GM18951 (cell line): ENCODE data around the gene NUP93.

Source experiments
- POLR2A ChIP-seq: IDR thresholded peaks from 4 replicates; pipeline ENCODE4 v1.6.1; 2011; ENCODE audit warnings: mild to moderate bottlenecking; ENCODE audit not compliant: insufficient read length, insufficient read depth; ENCODE audit errors: extremely low read depth
- in situ Hi-C: fragments of 300-500 bp; cut with MboI; formaldehyde crosslinking; loops from one replicate; pipeline ENCODE4 v1.12.0; 2022; ENCODE audit warnings: low sequenced_read_pairs, mixed read lengths, inconsistent platforms; ENCODE audit not compliant: unreplicated experiment

NUP93 gene

DNA sequence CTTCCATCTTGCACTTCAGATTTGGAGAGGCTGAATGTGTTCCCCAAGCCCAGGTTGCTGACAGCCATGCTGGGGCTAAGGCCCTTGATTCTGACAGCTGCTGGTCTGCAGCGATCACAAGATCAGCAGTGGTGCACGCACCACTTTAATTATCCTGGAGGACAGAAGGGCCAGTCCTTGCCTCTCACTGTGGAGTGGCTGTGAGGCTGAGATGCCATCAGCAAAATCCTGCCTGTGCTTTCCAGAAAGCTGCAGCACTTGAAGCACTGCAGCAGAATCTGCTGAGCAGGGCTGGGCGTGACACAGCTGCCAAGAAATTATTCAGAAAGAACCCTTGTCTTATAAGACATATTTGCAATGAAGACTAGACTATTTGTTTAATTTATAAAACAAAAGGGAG lies 37.1 kb downstream of the NUP93 start:
- no peak for TF ChIP-seq POLR2A
- in situ Hi-C loops = no loop called here

DNA sequence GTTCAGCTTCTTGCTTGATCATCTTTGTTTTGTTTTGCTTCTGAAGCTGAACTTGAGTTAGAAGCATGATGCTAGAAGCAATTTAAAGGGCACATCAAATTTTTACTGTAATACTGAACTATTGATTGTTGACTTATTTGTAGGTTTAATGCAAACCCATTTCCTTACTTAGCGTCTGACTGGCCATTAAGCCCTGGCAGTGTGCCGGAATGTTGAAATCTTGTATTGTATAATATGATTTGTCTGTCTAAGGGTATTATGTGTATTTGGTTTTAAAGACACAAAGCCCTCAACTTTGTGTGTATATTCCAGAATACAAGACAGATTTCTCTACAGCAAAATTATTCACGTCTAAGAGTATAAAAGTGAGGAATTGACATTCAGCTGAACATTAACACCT lies 39.7 kb downstream of the NUP93 start:
- TF ChIP-seq POLR2A = no peak
- in situ Hi-C loops = no loop called here

DNA sequence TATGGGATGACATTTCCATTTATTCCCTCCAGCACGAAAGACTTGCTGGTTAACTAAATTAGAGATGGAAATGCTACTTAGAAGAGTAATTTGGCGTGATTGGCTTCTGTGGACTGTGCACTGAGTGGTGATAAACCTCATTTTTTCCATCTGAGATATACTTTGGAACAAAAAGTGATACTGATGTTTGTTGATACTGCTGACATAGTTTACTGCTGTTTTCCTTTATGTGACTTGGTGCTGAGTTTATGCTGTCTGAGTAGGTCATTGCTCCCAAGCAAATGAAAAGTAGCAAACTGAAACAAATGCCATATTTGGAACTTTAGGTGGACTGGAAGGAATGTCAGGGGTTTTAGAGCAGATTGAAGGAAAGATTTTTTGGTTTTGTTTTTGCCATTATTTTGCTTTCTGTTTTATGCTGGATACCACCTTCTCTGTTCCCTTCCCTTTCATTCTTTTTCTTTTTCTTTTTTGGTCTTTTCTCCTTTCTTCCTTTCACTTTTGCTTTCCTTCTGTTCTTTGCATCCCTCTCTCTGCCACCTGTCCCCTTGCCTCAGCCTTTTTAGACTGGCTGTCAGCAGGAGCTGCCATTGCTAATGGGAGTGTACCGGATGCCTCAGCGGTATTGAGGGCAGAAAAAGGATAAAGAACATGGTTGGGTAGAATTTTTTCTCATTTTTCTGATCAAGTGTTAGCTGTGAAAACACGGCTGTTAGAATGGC lies 41.8 kb downstream of the NUP93 start:
- in situ Hi-C loops = no loop called here

DNA sequence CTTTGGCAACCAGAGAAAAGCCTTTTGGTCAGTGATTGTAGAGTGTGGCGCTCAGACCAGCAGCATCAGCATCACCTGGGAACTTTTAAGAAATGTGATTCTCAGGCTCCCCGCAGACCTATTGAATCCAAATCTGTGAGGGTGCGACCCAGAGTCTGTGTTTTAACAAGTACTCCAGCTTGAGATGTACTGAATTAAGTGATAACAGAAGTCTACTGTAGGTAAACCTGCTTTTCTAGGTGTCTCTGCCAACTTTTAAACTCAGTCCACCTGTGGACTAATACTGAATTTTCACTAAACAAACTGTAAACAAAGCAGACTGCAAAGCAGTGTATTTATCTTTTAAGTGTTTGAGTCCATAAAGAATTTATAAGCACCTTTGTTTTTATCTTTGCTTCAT lies 43.6 kb downstream of the NUP93 start:
- TF ChIP-seq POLR2A = no peak
- in situ Hi-C loops = no loop called here

More for the DNA sequence above, 41.8 kb downstream of the NUP93 start:
- no peak for TF ChIP-seq POLR2A

DNA sequence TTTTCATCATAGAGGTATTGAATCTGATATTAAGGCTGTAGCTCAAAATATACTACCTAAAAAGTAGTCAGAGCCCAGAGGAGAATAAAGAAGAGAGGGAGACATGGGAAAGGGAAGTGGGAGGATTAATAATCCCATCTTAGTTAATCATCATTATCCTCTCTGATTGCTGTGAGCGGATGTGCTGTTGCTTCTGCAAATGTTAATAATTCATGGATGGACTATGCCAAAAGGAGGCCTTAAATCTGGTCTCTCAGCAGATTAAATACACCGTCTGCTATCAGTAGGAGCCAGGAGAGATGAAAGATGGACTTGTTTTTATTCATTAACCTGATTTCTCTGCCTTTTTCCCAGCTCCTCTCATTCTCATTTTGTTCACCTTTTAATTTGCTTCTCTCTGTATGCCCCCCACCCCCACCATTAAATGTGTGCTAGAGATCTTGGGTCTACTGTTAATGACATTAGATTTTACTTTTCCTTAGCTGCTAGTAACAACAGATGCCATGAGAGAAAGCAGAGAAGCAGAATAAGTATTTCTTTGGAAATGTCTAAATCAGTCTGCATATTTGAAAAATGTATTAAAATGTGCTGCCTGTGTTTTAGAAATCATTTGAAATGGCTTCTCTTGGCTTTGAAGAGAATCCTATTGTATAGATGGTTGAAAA lies 44.2 kb downstream of the NUP93 start:
- in situ Hi-C loops = no loop called here

DNA sequence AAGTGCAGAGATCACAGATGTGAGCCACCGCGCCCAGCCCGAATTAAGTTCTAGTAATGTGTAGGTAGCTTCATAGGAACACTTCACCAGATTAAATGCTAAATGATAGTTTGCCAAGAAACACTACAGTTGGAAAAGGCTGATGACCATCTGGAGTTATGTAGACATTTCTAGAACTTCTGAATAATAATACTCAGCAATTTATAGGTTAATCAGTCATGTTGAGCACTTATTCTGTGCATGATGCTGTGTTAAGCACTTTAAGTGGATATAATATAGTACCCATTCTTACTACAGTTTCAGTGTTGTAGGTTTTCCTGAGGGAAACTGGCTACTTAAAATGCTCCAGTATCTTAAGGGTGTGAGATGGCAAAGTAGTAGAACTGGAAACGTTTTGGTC lies 45.2 kb downstream of the NUP93 start:
- TF ChIP-seq POLR2A = no peak
- in situ Hi-C loops = no loop called here

More for the DNA sequence above, 44.2 kb downstream of the NUP93 start:
- TF ChIP-seq POLR2A = no peak

DNA sequence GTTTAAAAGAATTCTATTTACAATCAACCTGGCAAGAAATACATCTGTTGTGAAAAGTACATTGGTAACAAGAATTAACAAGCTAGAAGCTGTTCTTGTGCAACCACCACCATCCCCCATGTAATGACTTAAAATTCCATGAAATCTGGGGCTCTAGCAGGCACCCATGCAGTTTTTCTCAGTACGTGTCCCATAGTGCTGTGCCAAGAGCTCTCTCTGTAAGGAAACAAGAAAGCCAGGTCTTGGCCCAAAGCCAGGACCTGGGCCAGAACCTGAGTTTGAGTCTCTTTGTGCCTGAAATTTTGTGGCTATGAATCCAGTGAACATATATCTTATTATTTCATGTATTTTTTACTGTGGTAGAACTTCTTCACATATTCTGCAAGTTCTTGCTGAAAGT lies 46.6 kb downstream of the NUP93 start:
- TF ChIP-seq POLR2A = no peak
- in situ Hi-C loops = no loop called here

DNA sequence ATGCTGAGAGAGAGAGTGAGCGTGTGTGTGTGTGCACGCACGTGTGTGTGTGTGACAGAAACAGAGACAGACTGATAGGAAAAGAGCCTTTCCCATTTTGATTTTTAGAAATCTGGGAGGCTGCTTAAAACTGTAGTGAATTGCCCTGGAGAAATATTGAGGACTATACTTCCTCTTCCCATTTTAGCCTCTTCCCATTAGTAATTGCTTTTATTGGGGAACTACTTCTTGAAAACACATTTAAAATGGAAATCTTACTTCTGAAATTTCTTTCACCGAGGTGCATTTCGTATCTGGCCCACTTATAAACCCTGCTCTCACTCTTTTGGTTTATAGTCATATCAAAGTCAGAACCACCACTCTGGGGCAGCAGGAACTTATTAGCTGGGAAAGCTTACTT lies 47.1 kb downstream of the NUP93 start:
- in situ Hi-C loops = no loop called here
- no peak for TF ChIP-seq POLR2A

DNA sequence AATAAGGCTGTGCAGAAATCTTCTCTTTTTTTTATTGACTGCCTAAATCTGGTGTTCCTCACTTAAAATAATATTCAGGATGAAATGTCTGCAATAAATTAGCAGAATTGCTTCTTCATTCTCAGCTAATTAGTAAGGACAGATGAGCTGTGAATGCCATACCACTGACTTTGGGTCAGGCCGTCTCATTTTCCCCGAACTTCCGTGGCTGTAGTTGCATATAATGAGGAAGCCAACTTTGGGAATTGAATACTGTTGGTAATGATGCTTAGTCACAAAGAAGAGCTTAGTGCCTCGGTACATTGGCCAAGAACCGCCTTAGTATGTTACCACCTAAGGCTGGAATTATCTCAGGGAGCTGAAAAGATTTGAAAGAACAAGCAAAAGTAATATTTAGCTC lies 47.6 kb downstream of the NUP93 start:
- no peak for TF ChIP-seq POLR2A
- in situ Hi-C loops = no loop called here

DNA sequence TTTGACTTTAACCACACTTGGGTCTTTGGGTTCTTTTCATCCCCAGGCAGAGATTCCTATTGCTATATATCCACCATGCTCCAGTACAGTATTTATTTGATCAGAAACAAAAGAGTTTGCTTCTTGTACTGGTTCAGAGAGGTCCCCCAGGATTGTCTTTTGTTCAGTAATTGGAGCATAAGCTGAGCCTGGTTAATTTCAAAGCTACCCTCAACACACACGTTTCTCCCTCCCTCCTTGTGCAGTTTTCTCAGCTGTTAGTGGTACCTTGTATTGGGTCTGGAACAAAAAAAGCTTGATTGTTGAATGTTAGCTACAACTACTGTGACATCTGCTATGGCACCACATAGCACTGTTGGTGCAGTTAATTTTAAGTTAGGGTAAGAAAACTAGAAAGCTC lies 50.0 kb downstream of the NUP93 start:
- in situ Hi-C loops = no loop called here
- TF ChIP-seq POLR2A = no peak

DNA sequence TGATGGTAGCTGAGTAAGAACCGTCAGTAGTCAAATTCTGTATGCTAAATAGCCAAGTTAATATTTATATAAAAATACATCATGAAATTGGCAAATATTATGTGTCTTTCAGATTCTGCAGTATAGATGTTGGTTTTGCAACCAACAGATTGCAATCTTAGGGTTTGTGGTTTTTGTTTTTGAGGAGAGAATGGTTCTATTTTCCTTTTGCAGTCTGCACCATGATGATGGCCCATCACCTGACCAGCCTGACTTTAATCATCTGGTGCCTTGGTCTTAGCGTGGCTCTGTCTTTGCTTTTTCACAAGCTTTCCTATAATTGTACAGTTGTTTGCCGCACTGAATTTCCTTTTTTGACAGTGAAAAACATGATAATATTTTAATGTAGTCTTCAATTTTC lies 50.7 kb downstream of the NUP93 start:
- in situ Hi-C loops = no loop called here
- TF ChIP-seq POLR2A = no peak

DNA sequence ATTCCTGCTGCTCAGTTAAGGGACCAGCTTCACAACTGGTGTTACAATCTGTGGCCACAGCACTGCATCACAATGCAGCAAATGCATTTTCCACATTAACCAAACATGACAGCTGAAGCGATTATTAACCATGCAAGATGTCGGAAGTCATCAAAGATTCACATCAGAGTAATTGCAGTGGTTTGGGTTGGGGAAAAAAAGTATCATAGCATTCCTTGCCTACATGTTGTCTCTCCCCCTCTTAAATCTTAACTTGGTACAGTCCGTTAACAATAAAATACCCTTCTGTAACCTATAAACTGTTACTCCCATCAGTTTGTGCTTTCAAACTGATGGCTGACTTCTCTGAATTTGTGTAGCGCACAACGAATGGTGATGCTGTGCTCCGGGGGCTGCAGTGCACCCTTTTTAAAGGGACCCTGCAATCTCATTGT lies 51.6 kb downstream of the NUP93 start:
- TF ChIP-seq POLR2A = no peak
- in situ Hi-C loops = no loop called here

DNA sequence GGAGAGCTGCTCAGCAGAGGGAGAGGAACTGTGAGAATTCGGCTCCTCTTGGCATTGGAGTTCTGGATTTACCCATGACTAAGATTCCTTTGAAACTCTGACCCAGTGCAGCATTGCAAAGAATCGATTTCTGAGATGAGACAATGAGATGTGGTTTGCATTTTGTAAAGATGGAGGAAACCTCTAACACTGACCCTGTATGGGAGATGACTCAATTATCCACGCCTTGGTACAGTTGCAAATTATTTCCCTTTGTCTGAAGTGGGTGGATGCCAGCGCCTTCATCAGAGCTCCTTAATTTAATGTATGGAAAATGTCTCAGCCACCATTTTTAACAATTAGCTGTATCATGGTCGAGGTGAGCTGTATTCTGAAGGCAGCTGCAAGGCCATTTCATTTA lies 53.4 kb downstream of the NUP93 start:
- TF ChIP-seq POLR2A = no peak
- in situ Hi-C loops = no loop called here

DNA sequence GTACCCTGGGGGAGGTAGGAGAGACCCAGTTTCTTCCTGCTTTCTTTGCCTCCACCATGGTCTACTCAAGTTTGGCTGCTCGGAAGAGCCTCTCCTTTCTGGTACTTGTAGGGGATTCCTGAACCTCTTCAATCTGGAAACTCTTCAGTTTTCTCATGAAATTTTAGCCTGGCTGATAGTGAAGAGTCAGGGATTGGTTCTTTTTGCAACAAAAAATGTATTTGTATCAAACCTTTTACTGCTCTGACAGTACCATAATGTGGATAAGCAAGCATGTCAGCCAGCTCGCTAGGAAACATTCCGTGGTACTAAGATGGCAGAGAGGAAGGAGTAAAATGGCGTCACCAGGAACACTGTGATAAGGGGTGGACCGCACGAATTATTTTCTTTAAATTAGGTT lies 55.4 kb downstream of the NUP93 start:
- TF ChIP-seq POLR2A = no peak
- in situ Hi-C loops = no loop called here
